ENCODE results near the gene SH3PXD2A.
"Not testable (repeated sequence)": the region's sequence is repeated elsewhere in the genome, so short reads cannot be mapped to it uniquely, and the experiment has no call there.

SH3PXD2A gene

DNA sequence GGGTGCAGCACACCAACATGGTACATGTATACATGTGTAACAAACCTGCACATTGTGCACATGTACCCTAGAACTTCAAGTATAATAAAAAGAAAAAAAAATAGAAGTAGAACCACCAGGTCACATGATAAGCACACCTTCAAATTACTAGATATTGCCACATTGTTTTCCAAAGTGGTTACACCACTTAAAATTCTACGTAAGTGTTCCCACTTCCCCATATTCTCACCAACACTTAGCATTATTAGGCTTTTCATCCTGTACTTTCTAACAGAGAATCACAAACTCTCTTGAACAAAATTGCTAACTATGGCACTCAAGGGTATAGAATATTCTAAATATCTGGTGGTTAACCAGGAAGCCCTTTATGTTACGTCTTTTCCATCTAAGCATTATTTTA lies 22.6 kb downstream of the SH3PXD2A start:
- DNase-seq: no peak

DNA sequence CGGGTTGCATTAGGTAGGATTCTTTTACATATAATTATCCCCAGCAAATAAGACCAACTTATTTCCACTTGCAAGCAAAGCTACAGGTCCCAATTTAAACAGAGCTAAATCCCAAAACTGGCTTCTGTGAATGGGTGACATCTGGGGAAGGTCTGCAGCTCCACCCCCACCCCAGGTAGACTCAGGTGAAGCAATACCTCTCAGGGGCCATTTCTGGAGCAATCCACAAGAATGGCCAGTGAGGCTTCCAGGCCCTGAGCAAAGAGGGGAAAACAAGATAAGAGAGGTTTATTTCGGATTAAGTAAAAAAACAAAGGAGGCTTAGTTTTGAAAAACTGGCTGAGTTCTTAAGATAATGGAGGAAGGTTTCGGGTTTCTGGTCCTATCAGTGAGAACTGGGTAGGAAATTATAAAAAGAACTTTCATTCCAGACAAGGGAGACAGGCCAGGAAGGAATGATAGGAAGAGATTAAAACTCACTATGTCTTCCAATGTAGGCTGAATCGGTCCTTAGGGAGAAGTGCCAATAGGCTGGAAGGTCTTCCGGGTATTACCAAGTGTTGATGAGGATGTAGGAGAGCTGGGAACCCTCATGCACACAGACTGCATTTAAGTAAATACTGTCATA lies 25.4 kb downstream of the SH3PXD2A start:
- no peak for DNase-seq

DNA sequence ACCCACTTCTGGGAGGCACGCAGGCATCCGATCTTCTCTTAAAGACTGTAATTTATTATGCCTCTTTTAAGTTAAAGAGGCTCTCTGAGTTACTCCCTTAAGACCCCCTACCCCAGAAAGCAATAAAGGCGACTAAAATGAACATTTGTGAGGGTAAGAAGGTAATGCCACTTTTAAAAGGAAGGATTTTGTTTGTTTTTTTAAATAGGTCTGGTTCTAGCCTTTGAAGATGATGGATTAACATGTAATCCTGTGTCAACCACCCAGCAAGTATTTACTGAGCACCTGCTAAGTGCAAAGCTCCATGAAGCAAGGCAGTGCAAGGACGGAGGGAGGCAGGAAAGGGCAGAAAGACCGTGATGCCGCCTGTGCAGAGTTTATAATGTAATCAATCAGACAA lies 26.1 kb downstream of the SH3PXD2A start:
- DNase-seq: no peak

DNA sequence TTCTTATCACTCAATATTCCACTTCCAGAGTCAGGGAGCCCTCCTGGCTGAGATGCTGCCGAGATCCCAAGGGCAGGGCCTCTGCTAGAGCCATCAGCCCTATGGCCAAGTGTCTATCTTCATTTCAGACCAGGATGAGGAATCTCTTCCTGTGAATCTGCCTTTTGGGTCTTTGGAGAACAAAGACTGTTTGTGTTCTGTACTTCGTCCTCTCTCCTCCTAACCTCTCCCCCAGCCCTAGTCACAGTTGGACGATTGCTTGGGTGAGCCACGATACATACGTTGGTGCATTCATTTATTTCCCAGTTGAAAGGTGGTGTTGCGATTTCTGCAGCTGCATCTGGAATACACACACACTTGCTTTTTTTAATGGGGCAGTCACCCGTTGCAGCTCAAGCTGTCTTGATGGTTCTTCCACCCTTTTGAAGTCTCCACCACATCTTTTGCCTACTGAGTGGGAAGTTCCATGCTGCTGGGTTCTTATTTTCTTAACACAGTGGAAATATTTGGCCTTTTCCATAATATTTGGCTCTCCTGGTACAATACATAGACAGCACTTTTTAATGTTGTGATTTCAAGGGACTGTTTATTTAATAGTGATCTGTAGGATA lies 26.7 kb downstream of the SH3PXD2A start:
- no peak for DNase-seq

DNA sequence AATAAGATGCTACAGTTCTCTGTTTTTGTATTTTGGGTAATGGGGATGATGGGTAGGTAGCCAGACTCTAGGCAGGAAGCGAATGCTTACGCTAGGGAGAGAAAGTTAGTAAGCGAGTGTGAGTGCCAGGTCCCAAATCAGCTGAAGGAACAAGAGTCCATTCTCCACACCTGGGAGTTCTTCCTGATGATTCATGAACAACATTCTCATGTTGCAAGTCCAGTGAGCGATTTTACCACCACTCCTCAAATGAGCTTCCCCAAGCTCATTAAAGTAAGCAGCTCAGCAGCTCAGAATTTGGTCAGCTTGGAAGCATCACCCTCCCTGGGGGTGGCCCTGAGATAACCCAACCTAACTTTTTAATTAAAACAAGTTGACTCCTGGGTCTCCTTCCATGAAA lies 27.3 kb downstream of the SH3PXD2A start:
- DNase-seq: no peak

DNA sequence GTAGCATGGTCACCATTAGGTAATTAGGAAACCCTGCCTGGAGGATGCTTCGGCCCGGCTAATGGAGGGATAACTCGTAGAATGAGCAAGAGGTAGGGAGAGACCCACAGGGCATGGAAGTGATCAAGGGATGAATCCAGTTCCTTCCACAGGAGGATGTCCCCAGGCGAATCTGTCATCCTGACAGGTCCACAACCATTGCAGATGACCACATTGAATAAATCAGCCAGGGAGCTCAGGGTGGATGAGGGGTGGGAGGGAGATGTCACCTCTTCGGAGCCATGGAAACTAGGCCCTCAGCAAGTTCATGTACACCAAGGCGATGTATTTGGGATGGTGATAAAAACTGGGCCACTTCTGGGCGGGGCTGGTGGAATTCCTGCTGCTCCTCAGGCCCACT lies 28.5 kb downstream of the SH3PXD2A start:
- no peak for DNase-seq

DNA sequence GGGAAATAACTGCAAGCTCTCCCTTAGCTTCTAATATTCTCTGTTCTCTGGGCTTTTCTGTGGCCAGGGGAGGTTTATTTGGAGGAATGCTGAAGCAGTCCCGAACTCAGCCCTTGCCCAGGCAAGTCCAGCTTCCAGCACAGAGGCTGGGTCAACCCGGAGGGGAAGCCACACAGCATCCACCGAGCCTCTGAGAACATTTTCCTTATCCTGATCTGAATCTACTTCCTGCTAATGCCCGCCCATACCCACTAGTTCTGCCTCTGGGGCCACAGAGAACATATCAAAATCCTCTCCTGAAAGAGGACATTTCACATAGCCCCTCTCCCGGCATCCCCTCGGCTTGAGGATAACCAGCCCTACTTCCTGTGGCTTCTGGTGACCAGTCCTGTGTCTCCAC lies 31.1 kb downstream of the SH3PXD2A start:
- no peak for DNase-seq

DNA sequence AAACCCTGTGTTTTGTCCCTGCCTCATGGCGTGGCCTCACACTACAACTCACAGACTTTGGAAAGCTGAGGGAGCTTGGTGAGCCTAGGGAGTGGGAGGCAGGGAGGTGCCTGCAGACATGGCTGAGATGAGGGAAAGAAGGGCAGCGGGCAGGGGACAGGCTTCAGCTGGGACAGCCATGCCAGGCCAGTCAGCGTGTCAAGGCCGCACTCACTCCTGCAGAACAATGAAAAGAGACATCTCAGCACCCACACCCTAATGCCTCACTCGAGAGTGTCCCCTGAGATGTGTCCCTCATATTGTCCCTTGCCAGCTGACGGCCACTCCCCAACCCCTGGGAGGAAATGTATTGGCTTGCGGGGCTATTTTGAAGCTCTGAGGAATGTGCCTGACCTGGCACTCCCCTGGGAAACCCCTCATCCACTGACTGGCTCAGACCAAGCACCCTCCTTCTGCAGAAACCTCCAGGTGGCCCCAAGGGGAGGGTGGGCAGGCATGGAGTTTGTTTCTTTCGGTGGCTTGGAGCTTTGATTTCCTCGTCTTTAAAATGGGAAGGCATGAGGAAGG lies 31.6 kb downstream of the SH3PXD2A start:
- no peak for DNase-seq

DNA sequence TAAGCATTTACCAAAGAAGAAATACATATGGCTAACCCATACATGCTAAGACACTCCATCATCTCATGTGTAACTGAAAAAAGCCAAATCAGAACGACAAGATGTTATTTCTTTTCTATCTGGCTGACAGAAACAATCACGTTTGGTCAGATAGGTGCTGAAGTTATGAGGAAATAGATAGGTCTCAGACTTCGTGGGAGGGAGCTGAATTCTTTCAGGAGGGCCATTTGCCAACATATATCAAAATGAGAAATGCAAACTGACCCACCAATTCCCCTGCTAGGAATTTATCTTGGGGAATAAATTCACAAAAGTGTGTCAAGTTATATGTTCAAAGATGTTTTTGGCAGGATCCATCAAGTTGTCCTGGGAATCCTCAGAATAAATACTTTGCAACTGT lies 32.6 kb downstream of the SH3PXD2A start:
- DNase-seq: no peak

DNA sequence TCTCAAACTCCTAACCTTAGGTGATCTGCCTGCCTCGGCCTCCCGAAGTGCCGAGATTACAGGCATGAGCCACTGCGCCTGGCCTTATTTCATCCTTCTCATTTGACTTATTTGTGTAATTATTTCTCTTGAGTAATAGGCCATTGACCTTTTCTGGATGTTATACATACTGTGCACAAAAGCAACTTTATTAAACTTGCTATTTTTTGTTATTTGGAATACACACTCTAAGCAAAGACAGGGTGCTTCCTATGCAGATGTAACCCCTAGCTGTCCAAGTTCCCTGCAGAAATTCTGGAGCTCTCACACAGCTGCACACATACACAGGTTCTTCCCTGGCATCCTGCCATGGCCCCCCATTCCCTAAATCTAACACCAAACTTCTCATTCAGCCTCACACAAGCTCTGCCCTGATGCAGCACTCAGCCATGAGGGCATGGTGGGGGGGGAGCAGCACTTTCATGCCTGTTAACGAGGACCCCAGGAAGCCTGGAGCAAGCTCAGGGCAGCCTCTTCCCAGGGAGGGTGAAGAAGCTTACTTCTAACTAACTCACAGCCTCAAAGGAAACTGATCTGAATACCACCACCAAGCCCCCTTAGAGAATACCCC lies 33.2 kb downstream of the SH3PXD2A start:
- no peak for DNase-seq

DNA sequence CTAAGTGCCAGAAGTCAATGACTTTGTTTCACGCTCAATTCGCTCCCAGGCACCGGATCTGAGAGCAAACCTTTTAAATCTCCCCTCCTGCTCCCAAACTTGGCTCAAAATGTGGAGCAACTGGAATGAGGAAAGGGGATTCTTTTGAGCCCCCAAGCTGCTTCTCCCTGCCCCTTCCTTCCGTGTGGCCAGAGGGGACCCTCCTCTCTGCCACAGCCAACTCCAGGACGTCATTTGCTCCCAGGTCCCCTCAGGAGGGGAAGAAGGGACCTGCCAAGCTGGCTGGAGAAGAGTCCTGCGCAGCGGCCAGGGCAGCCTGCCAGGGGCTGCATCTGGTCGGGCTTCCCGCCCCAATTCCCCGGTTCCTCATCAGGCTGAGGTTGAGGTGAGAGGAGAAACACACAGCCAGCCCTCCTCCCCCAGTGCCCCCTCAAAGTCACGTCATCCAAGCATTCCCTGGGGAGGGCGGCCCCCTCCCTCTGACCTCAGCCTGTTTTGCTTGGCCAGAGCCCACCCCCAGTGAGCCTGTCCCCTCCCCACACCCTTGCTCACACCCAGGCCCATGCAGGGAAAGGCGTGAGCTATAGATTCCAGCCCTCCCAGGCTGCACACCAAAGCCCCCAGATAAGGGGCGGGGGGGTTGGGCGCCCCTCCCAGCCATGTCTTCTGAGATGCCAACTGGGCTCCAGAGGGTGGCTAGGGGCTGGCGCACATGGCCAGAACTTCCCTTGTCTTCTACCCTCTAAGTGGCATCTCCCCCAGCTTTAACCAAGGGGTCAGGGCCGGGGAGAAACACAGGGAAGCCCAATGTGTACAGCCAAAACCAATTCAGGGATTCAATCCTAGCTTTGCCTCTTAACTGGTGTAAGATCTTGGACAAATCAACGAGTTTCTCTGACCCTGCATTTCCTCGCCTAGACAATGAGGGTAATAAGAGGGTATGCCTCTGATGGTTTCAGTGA lies 35.0 kb downstream of the SH3PXD2A start:
- DNase-seq: no peak

DNA sequence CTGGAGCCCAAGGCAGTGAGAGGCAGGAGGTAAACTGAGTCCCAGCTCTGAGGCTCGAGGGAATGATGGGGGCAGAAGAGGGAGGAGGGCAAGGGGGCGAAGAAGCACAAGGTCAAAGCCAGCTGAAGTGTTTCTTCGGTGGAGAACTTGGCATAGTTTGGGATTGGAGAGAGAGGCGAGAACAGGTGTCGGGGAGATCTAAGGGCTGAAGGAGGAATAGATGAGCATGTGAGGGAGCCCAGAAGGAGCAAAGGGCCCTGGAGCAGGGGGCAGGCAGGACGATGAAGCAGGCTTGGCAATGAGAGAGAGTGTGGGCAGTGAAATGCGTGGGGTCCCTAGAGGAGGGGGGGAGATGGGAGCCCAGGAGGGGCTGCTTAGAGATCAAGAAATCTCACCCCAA lies 35.9 kb downstream of the SH3PXD2A start:
- DNase-seq: no peak

DNA sequence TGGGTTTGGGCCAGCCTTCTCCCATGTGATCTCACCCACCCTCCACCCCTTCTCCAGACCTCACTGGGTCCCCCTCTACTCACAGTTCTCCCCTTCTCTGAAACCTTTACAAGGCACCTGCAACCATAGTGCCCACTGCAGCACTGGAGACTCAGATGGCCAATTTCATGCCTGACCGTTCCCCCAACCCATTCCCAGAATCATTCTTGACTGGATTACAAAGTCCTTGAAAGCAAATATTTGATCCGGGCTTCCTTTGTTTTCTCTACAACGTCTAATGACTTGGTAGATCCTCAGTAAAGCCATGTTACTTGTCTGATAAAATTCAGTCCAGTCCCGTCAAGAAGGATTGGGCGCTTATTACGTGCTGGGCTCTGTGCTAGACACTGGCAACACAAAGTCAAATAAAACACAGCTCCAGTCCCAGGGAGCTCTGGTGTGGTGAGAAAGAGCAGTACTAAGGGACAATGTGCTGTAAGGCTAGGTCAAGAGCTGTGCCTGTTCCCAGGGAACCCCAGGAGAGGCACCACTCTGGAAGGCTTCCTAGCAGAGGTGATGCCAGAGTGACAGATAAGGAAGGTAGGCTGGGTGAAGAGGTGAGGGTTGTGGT lies 36.5 kb downstream of the SH3PXD2A start:
- no peak for DNase-seq

DNA sequence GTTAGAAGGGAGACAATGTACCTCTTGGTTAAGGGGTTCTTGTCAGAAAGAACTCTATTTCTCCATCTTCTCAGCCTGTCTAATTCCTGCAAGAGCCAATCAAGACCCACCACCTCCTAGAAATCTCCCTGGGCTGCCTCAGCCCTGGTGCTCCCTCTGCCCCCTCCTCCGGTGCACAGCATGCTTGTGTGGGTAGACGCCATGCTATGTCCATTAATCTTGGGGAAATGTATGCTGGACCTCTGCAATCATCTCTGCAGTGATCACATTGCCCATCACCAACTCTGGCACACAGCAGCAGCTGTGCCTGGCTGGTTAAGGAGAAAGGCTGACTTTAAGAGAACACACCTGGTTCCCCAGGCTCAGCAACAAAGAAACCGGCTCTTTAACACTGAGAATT lies 37.3 kb downstream of the SH3PXD2A start:
- no peak for DNase-seq

DNA sequence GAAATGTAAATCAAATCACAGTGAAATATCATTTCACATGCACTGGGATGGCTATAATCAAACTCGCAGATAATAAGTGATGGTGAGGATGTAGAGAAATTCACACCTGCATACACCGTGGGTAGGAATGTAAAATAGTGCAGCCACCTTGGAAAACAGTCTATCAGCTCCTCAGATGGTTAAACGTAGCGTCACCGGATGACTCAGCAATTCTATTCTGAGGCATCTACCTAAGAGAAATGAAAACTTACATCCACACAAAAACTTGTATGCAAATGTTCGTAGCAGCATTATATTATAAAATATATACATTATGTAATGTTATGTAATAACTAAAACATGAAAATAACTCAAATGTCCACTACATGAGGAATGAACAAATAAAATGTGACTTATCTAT lies 38.9 kb downstream of the SH3PXD2A start:
- DNase-seq: no peak

DNA sequence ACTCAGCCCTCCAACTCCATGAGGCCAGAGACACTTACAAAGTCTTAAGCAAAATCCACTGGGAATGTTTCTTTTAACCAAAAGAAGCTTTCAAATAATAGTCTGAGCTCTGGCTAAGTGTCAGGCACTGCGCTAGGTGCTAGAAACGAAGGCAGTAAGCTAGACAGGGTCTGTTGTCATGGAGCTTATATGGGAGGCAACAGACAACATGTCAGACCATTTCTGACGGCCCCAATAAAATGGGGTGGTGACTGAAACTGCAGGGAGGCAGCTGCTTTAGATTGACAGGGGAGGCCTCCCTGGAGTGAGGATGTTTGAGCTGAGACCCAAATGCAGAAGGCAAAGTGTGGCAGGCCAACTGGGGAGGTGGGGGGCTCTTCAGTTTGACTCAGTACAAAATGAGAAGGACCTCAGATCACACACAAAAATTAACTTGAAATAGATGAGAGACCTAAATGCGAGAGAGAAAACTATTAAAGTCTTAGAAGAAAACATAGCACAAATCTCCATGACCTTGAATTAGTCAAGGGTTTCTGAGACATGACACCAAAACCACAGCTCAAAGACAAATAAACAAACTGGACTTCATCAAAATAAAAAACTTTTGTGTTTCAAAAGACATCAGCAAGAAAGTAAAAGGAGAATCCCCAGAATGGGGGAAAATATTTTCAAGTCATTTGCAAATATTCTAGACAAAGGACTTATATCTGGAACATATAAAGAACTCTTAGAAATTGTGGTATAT lies 40.6 kb downstream of the SH3PXD2A start:
- DNase-seq: no peak

DNA sequence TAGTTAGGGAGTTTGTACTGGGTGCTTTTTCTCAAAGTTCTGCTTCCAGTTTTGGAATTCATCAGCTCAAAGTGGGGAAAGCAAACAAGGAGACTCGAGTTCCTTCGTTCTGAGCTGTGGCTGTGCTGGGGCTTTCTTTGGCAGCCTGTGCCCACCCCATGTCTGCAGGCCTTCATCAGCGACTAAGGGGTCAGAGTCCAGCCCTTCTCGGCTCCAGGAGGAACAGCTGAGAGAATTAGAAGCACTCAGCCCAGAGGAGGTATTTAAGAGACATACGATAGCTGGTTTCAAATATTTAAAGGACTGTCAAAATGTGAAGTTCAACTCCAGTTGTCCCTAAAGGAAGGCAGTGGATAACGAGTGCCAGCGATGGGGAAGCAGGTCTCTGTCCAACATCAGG lies 41.3 kb downstream of the SH3PXD2A start:
- DNase-seq: no peak

DNA sequence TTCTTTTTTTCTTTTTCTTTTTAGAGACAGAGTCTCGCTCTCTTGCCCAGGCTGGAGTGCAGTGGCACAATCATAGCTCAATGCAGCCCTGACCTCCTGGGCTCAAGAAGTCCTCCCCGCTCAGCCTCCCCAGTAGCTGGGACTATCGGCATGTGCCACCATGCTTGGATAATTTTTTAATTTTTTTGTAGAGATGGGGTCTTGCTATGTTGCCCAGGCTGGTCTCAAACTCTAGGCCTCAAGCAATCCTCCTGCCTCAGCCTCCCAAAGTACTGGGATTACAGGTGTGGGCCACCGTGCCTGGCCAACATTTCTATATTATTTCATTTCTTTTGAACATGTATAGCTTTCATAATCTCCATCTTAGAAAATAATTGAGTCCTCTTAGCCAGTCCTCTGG lies 42.1 kb downstream of the SH3PXD2A start:
- DNase-seq: not testable (repeated sequence)

DNA sequence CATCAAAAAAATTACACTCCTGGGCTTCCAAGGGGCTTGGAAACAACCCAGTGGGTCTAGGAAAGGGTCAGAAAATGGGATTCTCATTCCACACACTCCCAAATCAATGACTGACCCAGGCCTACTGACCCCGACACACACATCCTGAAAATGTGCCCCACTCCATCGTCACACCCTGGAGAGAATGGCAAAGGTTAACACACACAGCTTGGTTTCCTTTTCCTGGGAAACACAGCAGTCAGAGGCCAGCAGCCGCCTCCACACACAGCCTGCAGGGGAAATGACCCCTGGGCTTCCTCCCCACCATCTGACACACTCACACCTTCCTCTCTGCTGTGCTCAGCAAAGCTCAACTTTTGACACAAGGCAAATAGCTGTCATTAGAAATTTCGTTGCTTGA lies 42.9 kb downstream of the SH3PXD2A start:
- no peak for DNase-seq

DNA sequence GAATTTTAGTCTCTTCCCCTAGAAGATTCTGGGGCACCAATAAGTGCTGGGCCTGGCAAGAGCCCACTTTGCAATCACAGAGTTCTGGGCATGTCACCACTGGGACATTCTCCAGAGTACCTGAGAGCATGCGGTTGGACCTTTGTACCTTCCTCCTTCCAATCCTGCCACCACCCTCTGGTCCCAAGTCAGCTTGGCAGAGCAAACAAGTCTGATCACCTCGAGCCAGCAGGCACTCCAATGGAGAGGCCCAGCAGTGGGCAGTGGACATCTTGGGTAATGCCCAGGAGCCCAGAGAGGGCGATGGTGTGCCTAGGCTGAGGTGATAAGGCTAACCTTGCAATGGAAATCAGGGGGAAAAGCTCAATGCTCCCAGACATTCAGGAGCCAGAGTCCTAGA lies 43.4 kb downstream of the SH3PXD2A start:
- DNase-seq: no peak

DNA sequence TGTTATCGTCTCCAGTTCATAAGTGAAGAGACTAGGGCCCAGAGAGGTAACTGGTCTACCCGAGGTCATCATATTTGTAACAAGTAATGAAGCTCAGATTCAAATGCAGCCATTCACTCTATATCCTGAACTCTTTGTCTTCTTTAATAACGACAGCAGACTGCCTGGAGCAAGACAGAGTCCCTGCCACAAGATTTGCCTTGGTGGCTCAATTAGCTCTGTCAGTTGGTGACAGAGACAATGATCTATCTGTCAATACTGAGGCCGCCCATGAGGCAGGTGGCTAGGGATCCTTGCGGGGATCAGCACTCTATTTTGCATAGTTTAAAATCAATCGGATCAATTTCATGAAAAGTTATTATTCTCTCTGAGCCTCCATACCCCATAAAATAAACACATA lies 43.9 kb downstream of the SH3PXD2A start:
- DNase-seq: no peak

DNA sequence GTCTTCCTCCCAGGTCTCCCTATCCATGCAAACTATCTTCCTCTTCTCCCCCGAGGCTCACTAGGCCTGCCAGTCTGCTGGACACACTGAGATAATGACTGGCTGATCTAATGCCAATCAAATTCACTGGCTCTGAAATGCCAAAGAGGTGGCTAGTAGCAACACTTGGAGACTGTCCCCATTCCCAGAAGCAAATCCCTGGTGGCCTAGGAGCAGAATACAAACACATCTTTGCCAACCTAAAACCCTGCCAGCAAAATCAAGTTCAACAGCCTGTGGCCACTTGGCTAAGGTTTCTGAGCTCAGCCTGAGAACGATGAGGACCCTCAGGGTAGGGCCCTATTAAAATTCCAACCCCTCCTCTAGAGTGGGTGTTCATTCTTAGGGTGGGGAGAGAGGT lies 46.6 kb downstream of the SH3PXD2A start:
- no peak for DNase-seq
